HG03097 (cell line): ENCODE measurements around the gene HIVEP3.

Source experiments
- ATAC-seq: cut with Tn5 transposase; IDR thresholded peaks from one replicate; pipeline ENCODE4 v1.9.1; 2021; ENCODE audit not compliant: unreplicated experiment, low FRiP score

HIVEP3 gene

GRCh38 chr1:41799205-41799604 lies 119.5 kb downstream of the HIVEP3 start:
- no peak for ATAC-seq

- ATAC-seq, result no peak
Measured at GRCh38 chr1:41795205-41795762, 123.4 kb downstream of the HIVEP3 start.

- ATAC-seq, result no peak
Measured at GRCh38 chr1:41794031-41794430, 124.7 kb downstream of the HIVEP3 start.

GRCh38 chr1:41792485-41792770 lies 126.3 kb downstream of the HIVEP3 start:
- ATAC-seq, result no peak

- ATAC-seq, result no peak
Measured at GRCh38 chr1:41791667-41792484, 126.8 kb downstream of the HIVEP3 start.

GRCh38 chr1:41790351-41790750 lies 128.4 kb downstream of the HIVEP3 start:
- ATAC-seq, result no peak

- ATAC-seq, result no peak
Measured at GRCh38 chr1:41789661-41790330, 128.9 kb downstream of the HIVEP3 start.

- no peak for ATAC-seq
Measured at GRCh38 chr1:41788427-41788826, 130.3 kb downstream of the HIVEP3 start.

- no peak for ATAC-seq
Measured at GRCh38 chr1:41784531-41785274, 134.0 kb downstream of the HIVEP3 start.

- ATAC-seq, result no peak
Measured at GRCh38 chr1:41783189-41783639, 135.5 kb downstream of the HIVEP3 start.

- no peak for ATAC-seq
Measured at GRCh38 chr1:41780916-41781315, 137.8 kb downstream of the HIVEP3 start.

- ATAC-seq, result no peak
Measured at GRCh38 chr1:41780322-41780721, 138.4 kb downstream of the HIVEP3 start.

- no peak for ATAC-seq
Measured at GRCh38 chr1:41779360-41779759, 139.4 kb downstream of the HIVEP3 start.

- ATAC-seq, result no peak
Measured at GRCh38 chr1:41777695-41778094, 141.0 kb downstream of the HIVEP3 start.

- ATAC-seq, result no peak
Measured at GRCh38 chr1:41776891-41777441, 141.8 kb downstream of the HIVEP3 start.

GRCh38 chr1:41775956-41776585 lies 142.7 kb downstream of the HIVEP3 start:
- no peak for ATAC-seq

GRCh38 chr1:41774471-41774990 lies 144.2 kb downstream of the HIVEP3 start:
- ATAC-seq, result no peak

- ATAC-seq, result no peak
Measured at GRCh38 chr1:41773842-41774241, 144.9 kb downstream of the HIVEP3 start.

- no peak for ATAC-seq
Measured at GRCh38 chr1:41773144-41773591, 145.6 kb downstream of the HIVEP3 start.

- no peak for ATAC-seq
Measured at GRCh38 chr1:41769068-41769467, 149.7 kb downstream of the HIVEP3 start.
